IMR-90 (cell line): Measurements from ENCODE around the gene CTNNAL1. TPM values are rescaled to one million over a fixed set of nuclear protein-coding genes. Genes with fewer than 3 reads are reported as not detected.

Experiments
- ATAC-seq: fragments of 200-7000 bp; cut with Tn5 transposase; 2 replicates; pipeline ENCODE4 v1.9.1; 2020; ENCODE audit warnings: low read depth, mild to moderate bottlenecking, moderate library complexity
- BruUV-seq: library from RNA; stranded (reverse); fragments of 400-500 nt; replicated peaks from 2 replicates; lab custom pipeline; 2021; lab: Mats Ljungman, UMichigan
- CTCF ChIA-PET: fragments of 300-600 bp; formaldehyde crosslinking; extraction: SDS; loops from one replicate; lab custom pipeline; 2021; ENCODE audit warnings: antibody characterized with exemption; lab: Yijun Ruan, JAX
- POLR2A ChIA-PET: fragments of 300-600 bp; sonication (Branson Sonifier 250); formaldehyde crosslinking; loops from one replicate; lab custom pipeline; 2022; ENCODE audit warnings: antibody characterized with exemption; ENCODE audit not compliant: unreplicated experiment; lab: Charles Lee
- DNase-seq: peaks from one replicate; pipeline ENCODE4 v3.0.0; 2013
- H2AFZ ChIP-seq: replicated peaks from 2 replicates; pipeline ENCODE3; 2013; ENCODE audit warnings: low read length, mild to moderate bottlenecking; ENCODE audit not compliant: poor library complexity
- H2AK5ac ChIP-seq: 2 replicates; pipeline ENCODE4 v1.6.1; 2013; ENCODE audit warnings: low read depth, low read length, inconsistent platforms
- H2AK9ac ChIP-seq: replicated peaks from 2 replicates; pipeline ENCODE3; 2013; ENCODE audit warnings: mild to moderate bottlenecking, low read depth, low read length, moderate library complexity; ENCODE audit not compliant: poor library complexity
- H2BK120ac ChIP-seq: 2 replicates; pipeline ENCODE4 v1.6.1; 2013; ENCODE audit warnings: low read depth, low read length, inconsistent platforms
- H2BK15ac ChIP-seq: 3 replicates; pipeline ENCODE4 v1.6.1; 2013; ENCODE audit warnings: low read depth, low read length, inconsistent platforms
- H2BK20ac ChIP-seq: 2 replicates; pipeline ENCODE4 v1.6.1; 2013; ENCODE audit warnings: low read depth, mild to moderate bottlenecking, inconsistent platforms, low read length, moderate library complexity
- H2BK5ac ChIP-seq: 2 replicates; pipeline ENCODE4 v1.6.1; 2013; ENCODE audit warnings: mild to moderate bottlenecking, low read depth, low read length, inconsistent platforms; ENCODE audit not compliant: poor library complexity, severe bottlenecking
- H3K14ac ChIP-seq: replicated peaks from 2 replicates; pipeline ENCODE4 v1.6.1; 2013; ENCODE audit warnings: low read depth, low read length, inconsistent platforms
- H3K18ac ChIP-seq: 2 replicates; pipeline ENCODE4 v1.6.1; 2013; ENCODE audit warnings: low read depth, low read length, control low read depth
- H3K23ac ChIP-seq: 2 replicates; pipeline ENCODE4 v1.6.1; 2013; ENCODE audit warnings: low read depth, low read length, inconsistent platforms
- H3K27ac ChIP-seq: 2 replicates; pipeline ENCODE4 v1.5.1; 2013; ENCODE audit warnings: mild to moderate bottlenecking, control low read depth, low read length; ENCODE audit not compliant: insufficient read depth
- H3K27me3 ChIP-seq: 2 replicates; pipeline ENCODE4 v1.6.1; 2013; ENCODE audit warnings: low read length; ENCODE audit not compliant: control insufficient read depth, insufficient read depth
- H3K36me3 ChIP-seq: 2 replicates; pipeline ENCODE4 v1.6.1; 2013; ENCODE audit warnings: low read length, mixed read lengths; ENCODE audit not compliant: control insufficient read depth, insufficient read depth
- H3K4ac ChIP-seq: 2 replicates; pipeline ENCODE4 v1.6.1; 2013; ENCODE audit warnings: low read depth, low read length, inconsistent platforms
- H3K4me1 ChIP-seq: 2 replicates; pipeline ENCODE4 v1.6.1; 2013; ENCODE audit warnings: low read length, mixed read lengths; ENCODE audit not compliant: control insufficient read depth, insufficient read depth
- H3K4me2 ChIP-seq: 2 replicates; pipeline ENCODE4 v1.6.1; 2013; ENCODE audit warnings: low read depth, mild to moderate bottlenecking, control low read depth, low read length, moderate library complexity
- H3K4me3 ChIP-seq: 2 replicates; pipeline ENCODE4 v1.5.1; 2013; ENCODE audit warnings: low read depth, mild to moderate bottlenecking, control low read depth, low read length, moderate library complexity; ENCODE audit not compliant: insufficient read depth
- H3K56ac ChIP-seq: 2 replicates; pipeline ENCODE4 v1.6.1; 2013; ENCODE audit warnings: low read length, inconsistent platforms; ENCODE audit not compliant: insufficient read depth; ENCODE audit errors: extremely low read depth
- H3K79me1 ChIP-seq, 2 experiments: 2 replicates each; pipeline ENCODE4 v1.6.1; 2013; ENCODE audit warnings: low read length in 2 of 2, inconsistent platforms in 1 of 2, low read depth in 1 of 2
- H3K9ac ChIP-seq: 2 replicates; pipeline ENCODE4 v1.6.1; 2013; ENCODE audit warnings: low read depth, low read length, control low read depth
- H3K9me1 ChIP-seq: 2 replicates; pipeline ENCODE4 v1.6.1; 2013; ENCODE audit warnings: low read length, inconsistent platforms; ENCODE audit not compliant: insufficient read depth
- H3K9me3 ChIP-seq: 2 replicates; pipeline ENCODE4 v1.6.1; 2013; ENCODE audit warnings: low read length; ENCODE audit not compliant: control insufficient read depth, insufficient read depth
- H4K20me1 ChIP-seq: 2 replicates; pipeline ENCODE4 v1.6.1; 2013; ENCODE audit warnings: low read length, inconsistent platforms; ENCODE audit not compliant: insufficient read depth
- H4K5ac ChIP-seq: 2 replicates; pipeline ENCODE4 v1.6.1; 2013; ENCODE audit warnings: mild to moderate bottlenecking, low read depth, low read length, control low read depth
- H4K8ac ChIP-seq, 2 experiments: 2 replicates each; pipeline ENCODE4 v1.6.1; 2013; ENCODE audit warnings: low read depth in 2 of 2, low read length in 2 of 2, control low read depth in 1 of 2, inconsistent platforms in 1 of 2
- H4K91ac ChIP-seq: 2 replicates; pipeline ENCODE4 v1.6.1; 2013; ENCODE audit warnings: low read depth, low read length, inconsistent platforms; ENCODE audit not compliant: insufficient read depth
- BHLHE40 ChIP-seq: fragments of 150-350 bp; IDR thresholded peaks from 2 replicates; pipeline ENCODE4 v1.6.1; 2016; ENCODE audit warnings: mild to moderate bottlenecking, low read depth, low read length
- CEBPB ChIP-seq: IDR thresholded peaks from 2 replicates; pipeline ENCODE4 v1.6.1; 2012; ENCODE audit warnings: low read depth, low read length, improper control_type of control experiment
- CHD1 ChIP-seq: IDR thresholded peaks from 2 replicates; pipeline ENCODE4 v1.6.1; 2012; ENCODE audit warnings: low read depth, low read length, improper control_type of control experiment
- FOS ChIP-seq: fragments of 150-350 bp; IDR thresholded peaks from 2 replicates; pipeline ENCODE4 v1.6.1; 2016; ENCODE audit warnings: low read depth, low read length
- MAFK ChIP-seq: IDR thresholded peaks from 2 replicates; pipeline ENCODE4 v1.6.1; 2012; ENCODE audit warnings: low read depth, low read length, improper control_type of control experiment
- MXI1 ChIP-seq: IDR thresholded peaks from 2 replicates; pipeline ENCODE4 v1.6.1; 2012; ENCODE audit warnings: low read depth, mild to moderate bottlenecking, low read length, moderate library complexity, borderline replicate concordance
- NFE2L2 ChIP-seq: fragments of 150-350 bp; IDR thresholded peaks from 2 replicates; pipeline ENCODE4 v1.6.1; 2016; ENCODE audit warnings: low read depth, mild to moderate bottlenecking, low read length
- POLR2A ChIP-seq: IDR thresholded peaks from 2 replicates; pipeline ENCODE4 v1.6.1; 2012; ENCODE audit warnings: mild to moderate bottlenecking, low read depth, low read length
- RAD21 ChIP-seq: IDR thresholded peaks from 2 replicates; pipeline ENCODE4 v1.6.1; 2012; ENCODE audit warnings: low read length, improper control_type of control experiment
- RCOR1 ChIP-seq: IDR thresholded peaks from 2 replicates; pipeline ENCODE4 v1.6.1; 2012; ENCODE audit warnings: mild to moderate bottlenecking, low read length, improper control_type of control experiment; ENCODE audit not compliant: insufficient replicate concordance
- RFX5 ChIP-seq: IDR thresholded peaks from 2 replicates; pipeline ENCODE4 v1.8.0; 2012; ENCODE audit warnings: low read depth, mild to moderate bottlenecking, low read length, moderate library complexity
- SMC3 ChIP-seq: fragments of 150-350 bp; IDR thresholded peaks from 2 replicates; pipeline ENCODE4 v1.6.1; 2016; ENCODE audit warnings: low read depth, mild to moderate bottlenecking, antibody characterized with exemption, low read length, moderate library complexity
- dilution Hi-C: fragments of 300-500 bp; cut with HindIII; formaldehyde crosslinking; loops from one replicate; pipeline ENCODE4 v1.14.3; 2018; ENCODE audit warnings: low sequenced_read_pairs; ENCODE audit not compliant: unreplicated experiment
- in situ Hi-C: fragments of 300-500 bp; cut with MboI; formaldehyde crosslinking; loops from 3 replicates; pipeline ENCODE4 v1.14.3; 2019; ENCODE audit warnings: low sequenced_read_pairs, inconsistent platforms, mixed read lengths
- intact Hi-C: fragments of 100-400 bp; cut with micrococcal nuclease; formaldehyde crosslinking; loops from 2 replicates; pipeline ENCODE4 v1.10.0; 2022
- polyA plus RNA-seq, 3 experiments: library from polyadenylated mRNA; depleted of rRNA; stranded (reverse); fragments of >200 nt; gene quantifications; 2 replicates each; pipeline ENCODE4 v1.2.3, GENCODE V29; 2012; ENCODE audit warnings: low replicate concordance in 1 of 3
- total RNA-seq: library from RNA; depleted of rRNA; stranded (reverse); fragments of >200 nt; gene quantifications from 2 replicates; pipeline ENCODE4 v1.2.3, GENCODE V29; 2012
- TF ChIP-seq, protein P1 (sequence below): fragments of 150-350 bp; IDR thresholded peaks from 2 replicates; pipeline ENCODE4 v1.6.1; 2017; ENCODE audit warnings: mild to moderate bottlenecking, antibody characterized with exemption, low read length, low read depth
- TF ChIP-seq, protein P2 (sequence below): fragments of 150-350 bp; IDR thresholded peaks from 2 replicates; pipeline ENCODE4 v1.6.1; 2016; ENCODE audit warnings: low read depth, mild to moderate bottlenecking, low read length, moderate library complexity, borderline replicate concordance

Gene CTNNAL1
- total and polyA plus RNA-seq, 2 of the 4 experiments (the other 2 are of a cell fraction) = 72.3 to 131 TPM

DNA sequence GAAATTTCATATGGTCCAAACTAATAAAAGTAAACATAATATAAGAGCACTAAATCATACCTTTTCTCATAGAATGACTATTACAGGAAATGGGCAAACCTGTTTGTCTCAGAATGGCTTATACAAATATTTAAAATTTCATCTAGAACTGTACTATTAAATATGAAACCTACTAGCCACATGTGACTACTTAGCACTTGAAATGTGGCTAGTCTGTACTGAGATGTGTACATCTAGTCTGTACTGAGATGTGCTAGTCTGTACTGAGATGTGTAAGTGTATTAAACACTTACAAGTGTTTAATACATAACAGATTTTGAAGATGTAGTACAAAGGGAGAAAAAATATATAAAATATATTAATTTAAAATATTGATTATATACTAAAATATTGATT, 56.7 kb downstream of the CTNNAL1 start:
- CTCF ChIA-PET = no interaction called here
- dilution Hi-C loops = no loop called here

More for the DNA sequence above, 56.7 kb downstream of the CTNNAL1 start:
- no peak overlapping the region for H2BK120ac ChIP-seq
- no peak overlapping the region for H2BK15ac ChIP-seq
- no peak overlapping the region for H3K4me3 ChIP-seq
- H4K91ac ChIP-seq = no peak overlapping the region
- H3K9ac ChIP-seq = no peak overlapping the region
- no peak overlapping the region for H3K4me2 ChIP-seq
- intact Hi-C loops = no loop called here
- no peaks in the 10 kb centered on the region for H3K27me3 ChIP-seq
- no peak overlapping the region for H3K56ac ChIP-seq
- H3K23ac ChIP-seq = no peak overlapping the region
- no peak overlapping the region for H3K27ac ChIP-seq
- peaks cover 2% of the 10 kb centered on the region for H3K36me3 ChIP-seq
- no peaks in the 10 kb centered on the region for H3K4me1 ChIP-seq
- H3K9me3 ChIP-seq = no peaks in the 10 kb centered on the region
- BruUV-seq = no TSS peak
- DNase-seq (no peak), ATAC-seq (no peak)
- H2AK5ac ChIP-seq = no peak overlapping the region
- no peaks in the 10 kb centered on the region for H4K20me1 ChIP-seq
- H3K18ac ChIP-seq = no peak overlapping the region
- H3K4ac ChIP-seq = no peak overlapping the region
- POLR2A ChIA-PET = no interaction called here
- H2AK9ac ChIP-seq = no peak overlapping the region
- H2BK20ac ChIP-seq = no peak overlapping the region
- H2AFZ ChIP-seq = no peak overlapping the region
- H2BK5ac ChIP-seq = no peak overlapping the region
- no peaks in the 10 kb centered on the region; a peak in 1 of 4 replicates for H3K79me1 ChIP-seq
- in situ Hi-C loops = no loop called here
- no peak overlapping the region for H4K5ac ChIP-seq
- H3K9me1 ChIP-seq = peaks cover 4% of the 10 kb centered on the region; the same call in 1 of the 2 replicates
- H3K14ac ChIP-seq = no peak overlapping the region
- TF ChIP-seq RFX5 (no peak), SMC3 (no peak), BHLHE40 (no peak), NFE2L2 (no peak), MXI1 (no peak), RAD21 (no peak), POLR2A (no peak), CHD1 (no peak), FOS (no peak), MAFK (no peak), CEBPB (no peak), RCOR1 (no peak)
- TF ChIP-seq, protein P1, sequence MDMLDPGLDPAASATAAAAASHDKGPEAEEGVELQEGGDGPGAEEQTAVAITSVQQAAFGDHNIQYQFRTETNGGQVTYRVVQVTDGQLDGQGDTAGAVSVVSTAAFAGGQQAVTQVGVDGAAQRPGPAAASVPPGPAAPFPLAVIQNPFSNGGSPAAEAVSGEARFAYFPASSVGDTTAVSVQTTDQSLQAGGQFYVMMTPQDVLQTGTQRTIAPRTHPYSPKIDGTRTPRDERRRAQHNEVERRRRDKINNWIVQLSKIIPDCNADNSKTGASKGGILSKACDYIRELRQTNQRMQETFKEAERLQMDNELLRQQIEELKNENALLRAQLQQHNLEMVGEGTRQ = no peak
- TF ChIP-seq, protein P2, sequence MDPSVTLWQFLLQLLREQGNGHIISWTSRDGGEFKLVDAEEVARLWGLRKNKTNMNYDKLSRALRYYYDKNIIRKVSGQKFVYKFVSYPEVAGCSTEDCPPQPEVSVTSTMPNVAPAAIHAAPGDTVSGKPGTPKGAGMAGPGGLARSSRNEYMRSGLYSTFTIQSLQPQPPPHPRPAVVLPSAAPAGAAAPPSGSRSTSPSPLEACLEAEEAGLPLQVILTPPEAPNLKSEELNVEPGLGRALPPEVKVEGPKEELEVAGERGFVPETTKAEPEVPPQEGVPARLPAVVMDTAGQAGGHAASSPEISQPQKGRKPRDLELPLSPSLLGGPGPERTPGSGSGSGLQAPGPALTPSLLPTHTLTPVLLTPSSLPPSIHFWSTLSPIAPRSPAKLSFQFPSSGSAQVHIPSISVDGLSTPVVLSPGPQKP = no peak
- no peak overlapping the region for H4K8ac ChIP-seq
